ENCODE results near the gene SLC35F1. TPM values are rescaled to one million over a fixed set of nuclear protein-coding genes. Genes with fewer than 3 reads are reported as not detected.

SLC35F1 gene
- total and polyA plus RNA-seq, 2 donors (not counting 3 experiments of a cell fraction or from before 2014, with no cell fraction given): not detected

DNA sequence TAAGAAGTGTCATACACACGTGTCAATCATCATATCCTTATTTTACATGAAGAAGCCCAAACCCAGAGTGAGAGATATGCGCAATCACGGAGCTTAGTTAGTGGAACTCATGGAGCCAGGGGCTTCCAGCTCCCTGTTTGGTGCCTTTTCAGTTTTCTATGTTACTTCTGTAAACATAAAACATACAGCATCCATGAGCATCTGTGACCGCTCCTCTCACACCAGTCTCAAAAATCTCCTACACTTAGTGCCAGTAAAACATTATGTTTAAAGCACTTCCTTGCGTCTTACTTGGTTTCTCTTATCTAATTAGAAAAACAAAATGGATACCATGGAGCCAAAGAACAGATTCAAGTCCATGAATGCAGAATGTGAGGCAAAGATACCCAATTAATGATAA lies 240.4 kb downstream of the SLC35F1 start:
- Histone ChIP-seq H3K4me2 (ENCODE audit: insufficient read depth, low read length) (no peak overlapping the region), H3K36me3 (ENCODE audit: control insufficient read depth in 2 of 2, extremely low read depth in 1 of 2, insufficient read depth in 2 of 2, low read length in 2 of 2) (no peaks in the 10 kb centered on the region), H2AFZ (ENCODE audit: low read depth, low read length) (no peak overlapping the region), H3K79me2 (ENCODE audit: control insufficient read depth, insufficient read depth, low read length) (no peaks in the 10 kb centered on the region), H3K27me3 (ENCODE audit: control insufficient read depth in 2 of 2, insufficient read depth in 2 of 2, low read length in 2 of 2) (no peaks in the 10 kb centered on the region), H4K20me1 (replicated peaks; ENCODE audit: control insufficient read depth, extremely low read depth, insufficient read depth, low read length) (no peaks in the 10 kb centered on the region), H3K9me3 (replicated peaks; ENCODE audit: control insufficient read depth, insufficient read depth, low read length) (no peaks in the 10 kb centered on the region), H3K9me1 (replicated peaks; ENCODE audit: control insufficient read depth, extremely low read depth, insufficient read depth, low read length) (no peaks in the 10 kb centered on the region), H3K9ac (replicated peaks; ENCODE audit: extremely low read depth, insufficient read depth, low read length) (no peak overlapping the region), H3K27ac (ENCODE audit: insufficient read depth, low read depth, low read length) (no peak overlapping the region), H3K4me1 (ENCODE audit: control insufficient read depth, extremely low read depth, insufficient read depth, low read length) (no peaks in the 10 kb centered on the region), H3K4me3 (replicated peaks in 1 of 3; ENCODE audit: insufficient read depth in 1 of 3, low read depth in 1 of 3, low read length in 3 of 3) (no peak overlapping the region)
- intact Hi-C loops (cut with micrococcal nuclease) (no loop called here), dilution Hi-C loops (cut with MboI; ENCODE audit: extremely low pct_ligation_motif_present, low sequenced_read_pairs) (no loop called here)
- no peak for TF ChIP-seq EZH2 (IDR thresholded peaks at IDR 0.05; ENCODE audit: borderline replicate concordance, low read depth, low read length, severe bottlenecking)
- no peak for TF ChIP-seq GATA2 (IDR thresholded peaks at IDR 0.05; ENCODE audit: insufficient read depth, insufficient read length, low read depth, low read length)
- no peak for TF ChIP-seq JUN (IDR thresholded peaks at IDR 0.05; ENCODE audit: borderline replicate concordance, insufficient read depth, insufficient read length, low read depth)
- no peak for TF ChIP-seq POLR2A (IDR thresholded peaks at IDR 0.05; ENCODE audit: low read depth, low read length)
- no peak for TF ChIP-seq FOS (IDR thresholded peaks at IDR 0.05; ENCODE audit: borderline replicate concordance, insufficient read depth, low read length)
- no peak for TF ChIP-seq MYC (IDR thresholded peaks at IDR 0.05; ENCODE audit: low read depth, low read length)
- TF ChIP-seq, protein P1, sequence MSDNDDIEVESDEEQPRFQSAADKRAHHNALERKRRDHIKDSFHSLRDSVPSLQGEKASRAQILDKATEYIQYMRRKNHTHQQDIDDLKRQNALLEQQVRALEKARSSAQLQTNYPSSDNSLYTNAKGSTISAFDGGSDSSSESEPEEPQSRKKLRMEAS (IDR thresholded peaks at IDR 0.05; ENCODE audit: insufficient read depth, insufficient read length): no peak
- TF ChIP-seq POLR2AphosphoS5 (IDR thresholded peaks at IDR 0.05; ENCODE audit: insufficient read depth, low read depth, low read length): no peak
- ChIA-PET CTCF (no interaction called here), POLR2A (no interaction called here)
- DNase-seq (ENCODE audit: low read depth, low spot score): no peak
- no peak for FAIRE-seq
- no TSS peak for BruUV-seq (replicated peaks)

DNA sequence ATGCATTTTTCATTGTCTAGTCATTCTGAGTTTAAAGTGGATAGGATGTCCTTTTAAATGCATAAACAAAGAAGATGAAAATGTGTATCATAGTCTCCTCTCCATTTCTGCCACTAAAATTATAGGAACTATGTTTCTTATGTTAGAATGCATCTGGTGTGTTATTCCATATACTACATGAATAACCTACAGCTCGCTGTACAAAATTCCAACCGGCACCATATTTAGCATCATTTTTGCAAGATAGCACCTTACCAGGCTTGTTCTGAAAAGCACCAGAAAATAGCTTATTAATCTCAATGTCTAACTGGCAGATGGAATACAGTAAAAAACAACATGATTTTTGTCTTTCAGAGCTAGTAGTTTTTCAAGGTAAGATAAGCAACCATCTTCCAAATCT lies 241.5 kb downstream of the SLC35F1 start:
- no TSS peak for BruUV-seq (replicated peaks)
- ChIA-PET POLR2A (no interaction called here), CTCF (no interaction called here)
- dilution Hi-C loops (cut with MboI; ENCODE audit: extremely low pct_ligation_motif_present, low sequenced_read_pairs) (no loop called here), intact Hi-C loops (cut with micrococcal nuclease) (no loop called here)
- Histone ChIP-seq H3K27ac (ENCODE audit: insufficient read depth, low read depth, low read length) (no peak overlapping the region), H3K4me3 (replicated peaks in 1 of 3; ENCODE audit: insufficient read depth in 1 of 3, low read depth in 1 of 3, low read length in 3 of 3) (no peak overlapping the region), H3K4me2 (ENCODE audit: insufficient read depth, low read length) (no peak overlapping the region), H2AFZ (ENCODE audit: low read depth, low read length) (no peak overlapping the region), H3K79me2 (ENCODE audit: control insufficient read depth, insufficient read depth, low read length) (no peaks in the 10 kb centered on the region), H3K9me3 (replicated peaks; ENCODE audit: control insufficient read depth, insufficient read depth, low read length) (no peaks in the 10 kb centered on the region), H3K36me3 (ENCODE audit: control insufficient read depth in 2 of 2, extremely low read depth in 1 of 2, insufficient read depth in 2 of 2, low read length in 2 of 2) (no peaks in the 10 kb centered on the region), H4K20me1 (replicated peaks; ENCODE audit: control insufficient read depth, extremely low read depth, insufficient read depth, low read length) (no peaks in the 10 kb centered on the region), H3K9ac (replicated peaks; ENCODE audit: extremely low read depth, insufficient read depth, low read length) (no peak overlapping the region), H3K4me1 (ENCODE audit: control insufficient read depth, extremely low read depth, insufficient read depth, low read length) (no peaks in the 10 kb centered on the region), H3K9me1 (replicated peaks; ENCODE audit: control insufficient read depth, extremely low read depth, insufficient read depth, low read length) (no peaks in the 10 kb centered on the region), H3K27me3 (ENCODE audit: control insufficient read depth in 2 of 2, insufficient read depth in 2 of 2, low read length in 2 of 2) (no peaks in the 10 kb centered on the region)
- TF ChIP-seq, protein P1 (IDR thresholded peaks at IDR 0.05; ENCODE audit: insufficient read depth, insufficient read length): no peak
- no peak for TF ChIP-seq MYC (IDR thresholded peaks at IDR 0.05; ENCODE audit: low read depth, low read length)
- no peak for TF ChIP-seq POLR2AphosphoS5 (IDR thresholded peaks at IDR 0.05; ENCODE audit: insufficient read depth, low read depth, low read length)
- no peak for TF ChIP-seq JUN (IDR thresholded peaks at IDR 0.05; ENCODE audit: borderline replicate concordance, insufficient read depth, insufficient read length, low read depth)
- TF ChIP-seq, protein P2, sequence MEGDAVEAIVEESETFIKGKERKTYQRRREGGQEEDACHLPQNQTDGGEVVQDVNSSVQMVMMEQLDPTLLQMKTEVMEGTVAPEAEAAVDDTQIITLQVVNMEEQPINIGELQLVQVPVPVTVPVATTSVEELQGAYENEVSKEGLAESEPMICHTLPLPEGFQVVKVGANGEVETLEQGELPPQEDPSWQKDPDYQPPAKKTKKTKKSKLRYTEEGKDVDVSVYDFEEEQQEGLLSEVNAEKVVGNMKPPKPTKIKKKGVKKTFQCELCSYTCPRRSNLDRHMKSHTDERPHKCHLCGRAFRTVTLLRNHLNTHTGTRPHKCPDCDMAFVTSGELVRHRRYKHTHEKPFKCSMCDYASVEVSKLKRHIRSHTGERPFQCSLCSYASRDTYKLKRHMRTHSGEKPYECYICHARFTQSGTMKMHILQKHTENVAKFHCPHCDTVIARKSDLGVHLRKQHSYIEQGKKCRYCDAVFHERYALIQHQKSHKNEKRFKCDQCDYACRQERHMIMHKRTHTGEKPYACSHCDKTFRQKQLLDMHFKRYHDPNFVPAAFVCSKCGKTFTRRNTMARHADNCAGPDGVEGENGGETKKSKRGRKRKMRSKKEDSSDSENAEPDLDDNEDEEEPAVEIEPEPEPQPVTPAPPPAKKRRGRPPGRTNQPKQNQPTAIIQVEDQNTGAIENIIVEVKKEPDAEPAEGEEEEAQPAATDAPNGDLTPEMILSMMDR (IDR thresholded peaks at IDR 0.05; ENCODE audit: extremely low read depth in 1 of 2, insufficient read depth in 1 of 2, low read depth in 1 of 2, low read length in 2 of 2): no peak
- no peak for TF ChIP-seq EZH2 (IDR thresholded peaks at IDR 0.05; ENCODE audit: borderline replicate concordance, low read depth, low read length, severe bottlenecking)
- no peak for TF ChIP-seq GATA2 (IDR thresholded peaks at IDR 0.05; ENCODE audit: insufficient read depth, insufficient read length, low read depth, low read length)
- no peak for TF ChIP-seq FOS (IDR thresholded peaks at IDR 0.05; ENCODE audit: borderline replicate concordance, insufficient read depth, low read length)
- no peak for TF ChIP-seq POLR2A (IDR thresholded peaks at IDR 0.05; ENCODE audit: low read depth, low read length)
- no peak for DNase-seq (ENCODE audit: low read depth, low spot score)
- no peak for FAIRE-seq

Measured in endothelial cell of umbilical vein (primary cell).